ENCODE measurements around the gene ZBED1.

Gene ZBED1

DNA sequence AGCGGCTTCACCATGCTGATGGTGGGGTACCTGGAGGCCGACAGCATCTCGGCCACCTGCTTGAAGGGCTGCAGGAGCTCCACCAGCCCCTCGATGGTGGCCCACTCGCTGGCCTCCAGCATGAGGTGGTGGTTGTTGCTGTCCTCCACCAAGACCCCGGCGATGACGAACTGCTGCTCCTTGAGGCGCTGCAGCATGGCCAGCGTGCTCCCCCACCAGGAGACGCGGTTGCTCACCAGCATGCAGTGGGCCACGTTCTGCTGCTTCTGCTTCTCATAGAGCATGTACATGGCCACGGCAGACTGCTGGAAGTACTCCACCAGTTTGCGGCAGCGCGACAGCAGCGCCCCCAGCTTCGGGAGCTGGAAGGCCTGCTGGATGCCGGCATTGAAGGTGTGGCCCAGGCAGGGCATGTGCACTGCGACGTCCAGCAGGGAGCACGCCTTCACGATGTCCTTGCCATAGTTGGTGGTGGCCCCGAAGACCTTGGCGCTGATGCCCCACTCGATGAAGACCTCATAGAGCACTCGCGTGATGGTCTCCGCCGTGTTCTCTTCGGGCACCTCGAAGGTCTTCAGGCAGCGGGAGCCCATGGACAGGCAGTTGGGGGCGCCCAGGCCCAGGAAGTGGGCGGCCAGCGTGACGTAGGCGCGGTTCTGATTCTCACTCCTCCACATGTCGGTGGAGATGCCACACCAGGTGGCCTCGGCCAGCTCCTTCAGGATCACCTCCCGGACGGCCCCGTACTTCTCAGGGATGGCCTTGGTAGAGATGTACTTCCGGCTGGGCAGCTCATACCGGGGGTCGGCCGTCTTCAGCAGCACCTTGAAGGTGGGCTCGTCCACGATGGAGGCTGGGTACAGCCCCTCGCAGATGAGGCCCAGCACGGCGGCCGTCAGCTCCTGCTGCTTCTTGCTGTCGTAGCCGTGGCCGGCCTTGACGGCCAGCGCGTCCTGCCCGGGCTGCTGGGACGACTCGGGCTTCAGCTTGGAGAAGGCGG, 11.0 kb downstream of the ZBED1 start:
- Histone ChIP-seq H3K9me2 (ENCODE audit: low read depth, low read length) (no peaks in the 10 kb centered on the region), H3K9me3 (ENCODE audit: low read length) (no peaks in the 10 kb centered on the region), H3K27me3 (ENCODE audit: insufficient read depth, low read length) (no peaks in the 10 kb centered on the region), H3F3A (ENCODE audit: insufficient read depth, low read length) (peaks cover 5% of the 10 kb centered on the region; the same call in 1 of the 2 replicates), H3K4me1 (ENCODE audit: insufficient read depth, low read length, severe bottlenecking) (peaks cover 32% of the 10 kb centered on the region), H2AFZ (ENCODE audit: low read length) (no peak overlapping the region), H4K20me1 (ENCODE audit: insufficient read depth, low read length) (no peaks in the 10 kb centered on the region), H3K79me2 (ENCODE audit: insufficient read depth, low read length) (peaks cover 29% of the 10 kb centered on the region), H3K27ac (ENCODE audit: low read depth, low read length, poor library complexity, severe bottlenecking) (no peak overlapping the region), H3K36me3 (ENCODE audit: insufficient read depth, low read length) (peaks cover 63% of the 10 kb centered on the region), H3K4me3 (ENCODE audit: low read depth, low read length, poor library complexity, severe bottlenecking) (no peak overlapping the region), H3K4me2 (ENCODE audit: low read length) (no peak overlapping the region), H3K9ac (ENCODE audit: low read length) (no peak overlapping the region)
- TF ChIP-seq, protein P1, sequence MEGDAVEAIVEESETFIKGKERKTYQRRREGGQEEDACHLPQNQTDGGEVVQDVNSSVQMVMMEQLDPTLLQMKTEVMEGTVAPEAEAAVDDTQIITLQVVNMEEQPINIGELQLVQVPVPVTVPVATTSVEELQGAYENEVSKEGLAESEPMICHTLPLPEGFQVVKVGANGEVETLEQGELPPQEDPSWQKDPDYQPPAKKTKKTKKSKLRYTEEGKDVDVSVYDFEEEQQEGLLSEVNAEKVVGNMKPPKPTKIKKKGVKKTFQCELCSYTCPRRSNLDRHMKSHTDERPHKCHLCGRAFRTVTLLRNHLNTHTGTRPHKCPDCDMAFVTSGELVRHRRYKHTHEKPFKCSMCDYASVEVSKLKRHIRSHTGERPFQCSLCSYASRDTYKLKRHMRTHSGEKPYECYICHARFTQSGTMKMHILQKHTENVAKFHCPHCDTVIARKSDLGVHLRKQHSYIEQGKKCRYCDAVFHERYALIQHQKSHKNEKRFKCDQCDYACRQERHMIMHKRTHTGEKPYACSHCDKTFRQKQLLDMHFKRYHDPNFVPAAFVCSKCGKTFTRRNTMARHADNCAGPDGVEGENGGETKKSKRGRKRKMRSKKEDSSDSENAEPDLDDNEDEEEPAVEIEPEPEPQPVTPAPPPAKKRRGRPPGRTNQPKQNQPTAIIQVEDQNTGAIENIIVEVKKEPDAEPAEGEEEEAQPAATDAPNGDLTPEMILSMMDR (IDR thresholded peaks at IDR 0.05; ENCODE audit: low read length), result no peak
- no peak for TF ChIP-seq EZH2 (IDR thresholded peaks at IDR 0.05; ENCODE audit: borderline replicate concordance, low read length)

DNA sequence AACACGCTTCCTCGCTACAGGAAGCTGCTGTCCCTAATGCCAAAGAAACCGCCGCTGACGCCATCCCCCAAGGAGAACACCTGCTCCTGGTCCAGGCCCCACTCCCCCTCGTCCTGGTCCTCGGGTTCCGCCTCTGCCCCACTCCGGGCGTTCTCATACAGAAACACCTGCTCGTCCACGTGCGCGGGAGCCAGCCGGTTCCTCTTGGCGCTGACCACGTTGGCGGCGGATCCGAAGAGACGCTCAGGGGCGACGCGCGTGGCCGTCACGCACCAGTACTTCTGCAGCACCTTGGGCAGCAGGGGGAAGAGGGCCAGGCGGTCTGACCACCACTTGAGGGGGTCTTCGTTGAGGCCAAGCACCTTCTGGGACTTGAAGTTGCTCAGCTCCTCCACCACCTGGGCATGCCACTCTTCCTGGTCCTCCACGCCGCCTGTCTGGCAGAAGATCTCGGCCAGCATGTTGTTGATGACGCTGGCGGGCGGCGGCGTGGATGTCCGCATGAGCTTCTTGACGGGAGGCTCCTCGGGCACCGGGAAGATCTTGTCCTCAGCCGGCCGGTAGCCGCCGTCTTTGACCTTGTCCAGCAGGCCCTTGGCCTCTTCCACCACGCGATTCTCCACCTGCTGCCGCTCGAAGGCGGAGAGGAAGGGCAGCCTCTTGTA, 12.0 kb downstream of the ZBED1 start:
- peaks cover 19% of the 10 kb centered on the region for H3K79me2 ChIP-seq (ENCODE audit: insufficient read depth, low read length)
- peaks cover 70% of the 10 kb centered on the region for H3K36me3 ChIP-seq (ENCODE audit: insufficient read depth, low read length)
- no peaks in the 10 kb centered on the region for H3K9me2 ChIP-seq (ENCODE audit: low read depth, low read length)
- no peak overlapping the region for H2AFZ ChIP-seq (ENCODE audit: low read length)
- no peaks in the 10 kb centered on the region for H3K9me3 ChIP-seq (ENCODE audit: low read length)
- H3F3A ChIP-seq (ENCODE audit: insufficient read depth, low read length), result peaks cover 5% of the 10 kb centered on the region; the same call in 1 of the 2 replicates
- no peak overlapping the region for H3K4me2 ChIP-seq (ENCODE audit: low read length)
- no peak overlapping the region for H3K27ac ChIP-seq (ENCODE audit: low read depth, low read length, poor library complexity, severe bottlenecking)
- H3K4me1 ChIP-seq (ENCODE audit: insufficient read depth, low read length, severe bottlenecking), result peaks cover 26% of the 10 kb centered on the region
- H3K9ac ChIP-seq (ENCODE audit: low read length), result no peak overlapping the region
- no peak for TF ChIP-seq EZH2 (IDR thresholded peaks at IDR 0.05; ENCODE audit: borderline replicate concordance, low read length)
- no peaks in the 10 kb centered on the region for H4K20me1 ChIP-seq (ENCODE audit: insufficient read depth, low read length)
- no peaks in the 10 kb centered on the region for H3K27me3 ChIP-seq (ENCODE audit: insufficient read depth, low read length)
- H3K4me3 ChIP-seq (ENCODE audit: low read depth, low read length, poor library complexity, severe bottlenecking), result no peak overlapping the region

DNA sequence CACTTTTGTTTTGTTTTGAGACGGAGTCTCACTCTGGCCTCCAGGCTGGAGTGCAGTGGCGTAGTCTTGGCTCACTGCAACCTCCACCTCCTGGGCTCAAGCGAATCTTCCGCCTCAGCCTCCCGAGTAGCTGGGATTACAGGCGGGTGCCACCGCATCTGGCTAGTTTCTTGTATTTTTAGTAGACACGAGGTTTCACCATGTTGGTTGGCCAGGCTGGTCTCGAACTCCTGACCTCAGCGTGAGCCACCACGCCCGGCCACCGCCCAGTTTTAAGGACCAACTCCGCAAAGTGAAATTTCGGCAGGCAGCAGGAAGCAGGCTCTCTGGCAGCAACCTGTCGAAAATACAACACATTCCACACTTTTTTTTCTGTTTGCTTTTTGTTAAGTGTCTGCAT, 13.4 kb downstream of the ZBED1 start:
- no peak overlapping the region for H3K4me2 ChIP-seq (ENCODE audit: low read length)
- peaks cover 70% of the 10 kb centered on the region for H3K36me3 ChIP-seq (ENCODE audit: insufficient read depth, low read length)
- peaks cover 5% of the 10 kb centered on the region; the same call in 1 of the 2 replicates for H3K79me2 ChIP-seq (ENCODE audit: insufficient read depth, low read length)
- peaks cover 4% of the 10 kb centered on the region; the same call in 1 of the 2 replicates for H3F3A ChIP-seq (ENCODE audit: insufficient read depth, low read length)
- H4K20me1 ChIP-seq (ENCODE audit: insufficient read depth, low read length), result no peaks in the 10 kb centered on the region
- H3K9ac ChIP-seq (ENCODE audit: low read length), result no peak overlapping the region
- TF ChIP-seq, protein P1 (IDR thresholded peaks at IDR 0.05; ENCODE audit: low read length), result no peak
- no peak for TF ChIP-seq EZH2 (IDR thresholded peaks at IDR 0.05; ENCODE audit: borderline replicate concordance, low read length)
- H3K9me2 ChIP-seq (ENCODE audit: low read depth, low read length), result no peaks in the 10 kb centered on the region
- H3K27me3 ChIP-seq (ENCODE audit: insufficient read depth, low read length), result no peaks in the 10 kb centered on the region
- no peak overlapping the region for H3K4me3 ChIP-seq (ENCODE audit: low read depth, low read length, poor library complexity, severe bottlenecking)
- H3K27ac ChIP-seq (ENCODE audit: low read depth, low read length, poor library complexity, severe bottlenecking), result no peak overlapping the region
- H3K9me3 ChIP-seq (ENCODE audit: low read length), result no peaks in the 10 kb centered on the region
- no peak overlapping the region for H2AFZ ChIP-seq (ENCODE audit: low read length)
- H3K4me1 ChIP-seq (ENCODE audit: insufficient read depth, low read length, severe bottlenecking), result peaks cover 14% of the 10 kb centered on the region

Measured in OCI-LY1 (cell line).